Raji (cell line): ENCODE results near the gene HERPUD2.

ENCODE experiments used
- POLR2A ChIP-seq: IDR thresholded peaks from 2 replicates; pipeline ENCODE4 v1.6.1; 2011; ENCODE audit warnings: low read depth, low read length, control low read depth; ENCODE audit not compliant: insufficient read depth

HERPUD2 gene

DNA sequence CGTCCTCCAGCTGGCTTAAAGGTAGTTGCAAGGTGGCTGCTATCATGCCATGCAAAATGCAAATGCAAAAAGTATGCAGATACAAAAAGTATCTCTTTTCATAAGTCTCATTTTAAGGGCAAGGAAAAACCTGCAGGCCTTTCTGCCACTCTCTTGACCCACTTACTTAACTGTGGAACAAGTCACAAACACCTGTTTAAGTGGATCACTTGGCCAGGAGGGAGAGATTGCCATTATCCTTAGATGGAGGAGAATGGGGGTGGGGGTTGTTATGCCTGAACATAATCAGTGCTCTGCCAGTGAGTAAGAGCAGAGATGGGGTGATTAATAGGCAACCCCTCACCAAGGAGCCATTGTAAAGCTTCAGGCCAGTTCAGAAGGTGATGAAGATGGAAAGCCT lies 25.1 kb upstream of the HERPUD2 start:
- no peak for TF ChIP-seq POLR2A

GRCh38 chr7:35718047-35718446 lies 23.1 kb upstream of the HERPUD2 start:
- no peak for TF ChIP-seq POLR2A

DNA sequence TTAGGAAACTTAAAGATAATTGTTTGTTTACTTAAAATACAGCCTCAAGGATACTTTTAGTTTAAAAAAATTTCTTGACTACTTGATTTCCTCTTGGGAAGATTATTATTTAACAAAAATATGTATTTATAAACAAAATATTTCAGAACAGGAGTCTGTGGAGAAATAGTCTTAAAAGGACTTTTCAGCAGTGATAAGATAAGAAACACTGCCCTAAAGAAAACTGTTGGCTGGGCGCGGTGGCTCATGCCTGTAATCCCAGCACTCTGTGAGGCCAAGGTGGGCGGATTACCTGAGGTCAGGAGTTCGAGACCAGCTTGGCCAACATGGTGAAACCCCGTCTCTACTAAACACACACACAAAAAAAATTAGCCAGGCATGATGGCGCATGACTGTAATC lies 22.6 kb upstream of the HERPUD2 start:
- no peak for TF ChIP-seq POLR2A

- TF ChIP-seq POLR2A: no peak
Measured at GRCh38 chr7:35717013-35717412, 22.1 kb upstream of the HERPUD2 start.

GRCh38 chr7:35716038-35716803 lies 21.3 kb upstream of the HERPUD2 start:
- no peak for TF ChIP-seq POLR2A

GRCh38 chr7:35714862-35715261 lies 19.9 kb upstream of the HERPUD2 start:
- TF ChIP-seq POLR2A: no peak

DNA sequence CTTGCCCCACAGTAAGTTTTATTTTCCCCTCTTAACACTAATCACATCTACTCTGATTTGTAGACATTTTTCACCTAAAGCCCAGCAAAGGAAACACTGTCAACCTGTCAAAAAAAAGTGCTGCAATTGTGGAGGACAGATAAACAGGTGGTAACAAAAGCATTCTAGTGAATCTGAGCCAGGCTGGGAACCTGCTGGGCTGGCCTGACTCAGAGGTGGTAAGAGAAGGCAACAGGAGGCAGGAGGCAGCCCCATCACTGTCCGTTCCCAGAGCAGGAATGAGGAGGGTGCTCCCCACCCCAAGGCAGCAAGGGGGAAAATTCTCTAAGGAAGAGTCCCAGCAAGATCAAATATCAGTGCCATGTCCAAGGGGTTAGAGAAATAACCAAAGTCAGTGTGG lies 19.5 kb upstream of the HERPUD2 start:
- TF ChIP-seq POLR2A: no peak

DNA sequence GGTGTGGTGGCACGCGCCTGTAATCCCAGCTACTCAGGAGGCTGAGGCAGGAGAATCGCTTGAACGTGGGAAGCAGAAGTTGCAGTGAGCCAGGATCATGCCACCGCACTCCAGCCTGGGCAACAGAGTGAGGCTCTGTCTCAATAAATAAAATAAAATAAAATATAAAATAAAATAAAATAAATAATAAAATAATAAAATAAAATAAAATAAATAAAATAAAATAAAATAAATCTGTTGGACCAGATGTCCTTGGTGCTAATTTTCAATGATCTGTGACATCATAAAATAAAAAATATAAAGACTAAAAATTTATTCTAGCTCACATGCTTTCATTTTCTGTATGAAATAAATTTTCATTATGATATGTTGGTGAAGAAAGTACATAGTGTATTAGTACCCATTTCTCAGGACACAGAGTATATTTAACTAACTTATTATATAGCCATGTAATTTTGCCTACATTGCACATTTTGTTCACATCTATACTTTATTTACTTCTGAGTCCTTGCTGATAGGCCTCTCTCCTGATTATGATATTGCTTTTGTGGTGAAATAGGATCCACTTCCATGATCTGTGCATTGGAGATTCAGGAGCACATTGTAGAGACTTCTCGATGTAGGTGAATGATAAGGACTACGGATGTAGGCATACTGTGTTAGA lies 17.8 kb upstream of the HERPUD2 start:
- TF ChIP-seq POLR2A: no peak

- no peak for TF ChIP-seq POLR2A
Measured at GRCh38 chr7:35707422-35707821, 12.5 kb upstream of the HERPUD2 start.

- TF ChIP-seq POLR2A: no peak
Measured at GRCh38 chr7:35705932-35706461, 11.1 kb upstream of the HERPUD2 start.

- TF ChIP-seq POLR2A: no peak
Measured at GRCh38 chr7:35704261-35704660, 9.3 kb upstream of the HERPUD2 start.

DNA sequence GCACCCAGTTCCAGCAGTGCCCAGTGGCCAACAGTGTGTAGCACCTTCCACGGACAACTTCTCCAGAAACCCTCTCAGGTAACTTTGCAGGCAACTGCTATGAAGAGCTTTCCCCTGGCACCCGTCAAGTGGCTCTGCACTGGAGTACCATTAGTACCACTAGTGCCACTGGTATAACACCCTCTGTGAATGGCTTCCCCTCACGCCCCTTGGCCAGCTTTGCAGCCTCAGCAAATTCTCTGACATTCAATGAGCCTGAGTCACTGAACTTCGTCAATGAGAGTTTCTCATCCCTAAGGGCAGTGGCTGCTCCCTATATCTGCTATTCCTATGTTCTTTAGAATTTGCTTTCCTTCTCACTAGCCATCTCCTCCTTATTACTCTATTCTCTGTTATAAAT lies 7.6 kb upstream of the HERPUD2 start:
- no peak for TF ChIP-seq POLR2A

DNA sequence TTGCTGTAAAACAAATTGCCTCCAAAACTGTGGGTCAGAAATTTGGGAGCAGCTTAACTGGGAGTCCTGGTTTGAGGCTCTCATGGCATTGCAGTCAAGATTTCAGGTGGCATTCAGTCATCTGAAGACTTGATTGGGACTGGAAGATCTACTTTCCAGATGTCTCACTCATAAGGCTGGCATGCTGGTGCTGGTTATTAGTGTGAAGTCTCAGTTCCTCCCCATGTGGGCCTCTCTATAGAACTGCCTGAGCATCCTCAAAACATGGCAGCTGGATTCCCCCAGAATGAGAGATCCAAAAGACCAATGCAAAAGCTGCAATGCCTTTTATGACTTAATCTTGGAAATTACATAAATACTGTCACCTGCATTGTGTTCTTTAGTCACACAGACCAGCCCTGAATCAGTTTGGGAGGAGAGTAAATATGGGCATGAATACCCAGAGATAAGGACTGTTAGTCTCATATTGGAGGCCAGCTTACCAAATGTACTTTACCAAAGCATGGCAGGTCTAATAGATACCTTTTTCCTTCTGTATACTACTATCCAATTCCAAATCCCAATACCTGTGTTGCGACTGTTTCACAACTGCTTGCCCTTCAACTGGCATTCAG lies 6.5 kb upstream of the HERPUD2 start:
- no peak for TF ChIP-seq POLR2A

DNA sequence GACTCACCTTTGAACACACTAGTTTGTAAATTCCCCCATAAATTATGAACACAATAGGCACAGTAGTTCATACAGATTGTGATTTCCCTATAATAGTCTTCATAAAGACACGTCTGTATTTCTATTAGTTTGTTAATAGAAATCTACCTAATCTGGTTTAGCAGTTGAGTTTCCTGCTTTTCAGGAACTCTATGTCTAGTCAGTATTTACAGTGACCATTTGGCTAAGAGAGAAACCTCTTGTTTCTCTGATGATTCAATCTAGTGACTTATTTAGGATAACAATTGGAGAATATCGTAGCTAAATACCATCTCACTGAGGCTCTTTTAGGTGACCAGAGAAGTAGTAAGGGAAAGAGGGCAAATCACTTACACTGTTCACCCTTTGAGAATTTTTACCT lies 5.9 kb upstream of the HERPUD2 start:
- no peak for TF ChIP-seq POLR2A

GRCh38 chr7:35700333-35700732 lies 5.4 kb upstream of the HERPUD2 start:
- TF ChIP-seq POLR2A: no peak

DNA sequence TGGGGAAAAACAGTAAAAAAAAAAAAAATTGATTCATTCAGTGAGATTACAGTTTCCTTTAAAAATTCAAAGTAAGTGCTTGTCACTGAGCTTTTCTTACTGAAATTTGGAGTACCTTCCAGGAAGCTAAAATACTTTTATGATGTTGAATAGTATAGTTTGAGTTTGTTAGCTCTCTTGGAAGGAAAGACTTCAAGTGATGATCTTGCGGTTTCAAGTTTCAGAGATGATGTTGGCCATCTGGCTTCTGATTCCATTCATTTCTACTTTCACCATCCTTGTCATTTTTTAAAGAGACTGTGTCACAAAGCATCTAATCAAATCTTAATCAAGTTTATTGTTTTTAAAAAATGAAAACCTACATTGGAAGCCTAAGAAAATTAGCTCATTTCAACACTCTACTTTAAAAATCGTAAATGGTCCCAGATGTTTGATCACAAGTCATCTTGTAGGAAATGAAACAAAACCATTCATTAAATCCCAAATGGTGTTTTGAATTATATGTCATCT lies 4.9 kb upstream of the HERPUD2 start:
- no peak for TF ChIP-seq POLR2A
